ENCODE measurements around the gene RNF7.
"Not testable (repeated sequence)": the region's sequence is repeated elsewhere in the genome, so short reads cannot be mapped to it uniquely, and the experiment has no call there.

Gene RNF7

DNA sequence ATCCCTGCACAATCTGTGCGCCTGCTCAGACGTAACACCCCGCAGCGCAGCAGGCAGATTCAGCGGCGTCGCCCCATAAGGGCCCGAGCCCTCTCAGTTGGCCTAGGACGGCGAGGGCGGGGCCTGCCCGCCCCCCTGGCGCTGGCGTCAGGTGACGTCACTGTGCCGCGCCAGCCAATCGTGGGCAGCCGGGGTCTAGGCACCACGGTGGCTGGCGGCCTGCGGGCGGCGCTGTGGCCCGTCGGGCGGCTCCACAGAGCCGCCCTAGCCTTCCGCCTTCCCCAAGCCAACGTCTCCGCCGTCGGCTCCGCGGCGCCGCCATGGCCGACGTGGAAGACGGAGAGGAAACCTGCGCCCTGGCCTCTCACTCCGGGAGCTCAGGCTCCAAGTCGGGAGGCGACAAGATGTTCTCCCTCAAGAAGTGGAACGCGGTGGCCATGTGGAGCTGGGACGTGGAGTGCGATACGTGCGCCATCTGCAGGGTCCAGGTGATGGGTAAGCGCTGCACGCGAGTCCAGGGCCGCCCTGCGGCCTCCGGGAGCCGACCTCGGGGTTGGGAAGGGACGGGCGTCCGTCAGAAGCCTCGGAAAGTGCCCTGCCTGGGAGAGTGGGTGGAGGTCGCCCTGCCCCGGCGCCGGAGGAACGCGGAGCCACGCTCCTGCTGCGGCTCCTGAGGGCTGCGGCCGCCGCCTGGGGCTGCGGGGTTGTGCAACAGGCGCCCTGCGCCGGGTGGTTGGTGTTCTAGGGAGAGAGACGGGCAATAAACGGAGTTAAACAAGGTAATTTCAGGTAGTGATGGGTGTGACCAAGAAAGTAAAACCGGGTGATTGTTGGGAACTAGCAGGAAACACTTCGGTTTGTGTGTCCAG is at the start of gene RNF7:
Gene RNF7, plus strand, starts transcription at position 277 of the 869 bp plus-strand sequence. Its CDS starts 44 bp downstream, at position 321.
- peak; percentile 94 for TF ChIP-seq CTCF (IDR thresholded peaks at IDR 0.05)
- Histone ChIP-seq H3K4me3 (peak within 1 kb of the TSS; percentile 86), H3K27ac (peak within 1 kb of the TSS; percentile 91 to 92)
- DNase-seq (ENCODE audit: low spot score): peak; percentile 96

DNA sequence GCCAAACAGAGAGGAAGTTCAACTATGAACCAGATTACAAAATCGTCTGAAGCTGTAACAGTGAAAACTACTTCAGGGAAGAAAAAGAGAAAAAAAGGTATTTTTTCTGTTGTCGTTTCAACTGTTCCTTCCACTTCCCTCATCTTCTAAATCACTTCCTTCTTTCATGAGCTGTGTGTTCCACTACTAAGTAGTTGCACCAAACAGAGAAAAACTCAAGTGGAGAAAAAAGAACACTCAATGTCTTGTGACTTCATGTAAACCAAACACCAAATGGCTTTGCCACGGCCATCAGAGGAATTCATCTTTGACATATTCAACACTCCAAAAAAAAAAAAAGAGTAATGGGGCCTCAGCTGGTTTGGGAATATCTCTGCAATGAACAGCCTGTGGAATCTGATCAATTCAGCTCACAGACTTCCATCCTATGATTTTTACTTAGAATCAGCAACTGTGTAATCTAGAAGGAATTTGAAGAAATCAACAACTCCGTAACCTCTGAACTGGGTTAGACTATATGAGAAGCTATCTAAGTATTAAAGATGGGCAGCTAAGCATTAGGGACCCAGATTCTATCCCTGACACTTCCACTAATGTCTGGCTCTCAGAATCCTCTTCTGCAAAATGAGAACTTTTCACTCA is 47.5 kb upstream of the RNF7 start:
- no peak for TF ChIP-seq CTCF (IDR thresholded peaks at IDR 0.05)
- Histone ChIP-seq H3K4me3 (no peak overlapping the region), H3K27ac (peak overlapping the region in 1 of 2 donors; percentile 37)
- no peak for DNase-seq (ENCODE audit: low spot score)

DNA sequence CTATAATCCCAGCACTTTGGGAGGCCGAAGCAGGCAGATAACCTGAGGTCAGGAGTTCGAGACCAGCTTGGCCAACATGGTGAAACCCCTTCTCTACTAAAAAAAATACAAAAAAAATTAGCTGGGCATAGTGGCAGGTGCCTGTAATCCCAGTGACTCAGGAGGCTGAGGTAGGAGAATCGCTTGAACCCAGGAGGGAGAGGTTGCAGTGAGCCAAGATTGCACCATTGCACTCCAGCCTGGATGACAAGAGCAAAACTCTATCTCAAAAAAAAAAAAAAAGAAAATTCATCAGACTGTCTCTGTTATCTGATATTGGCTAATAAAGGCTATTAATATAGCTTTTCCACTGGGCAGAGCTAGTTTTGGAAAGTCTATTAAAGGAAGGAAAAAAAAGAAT is 46.6 kb upstream of the RNF7 start:
- not testable (repeated sequence) for H3K27ac ChIP-seq; H3K4me3 ChIP-seq; DNase-seq (ENCODE audit: low spot score)

- DNase-seq (ENCODE audit: low spot score); H3K4me3 ChIP-seq; H3K27ac ChIP-seq: not testable (repeated sequence)
Measured at GRCh38 chr3:141692973-141693372, 45.1 kb upstream of the RNF7 start.

- no peak for DNase-seq (ENCODE audit: low spot score)
- Histone ChIP-seq H3K27ac (no peak overlapping the region), H3K4me3 (no peak overlapping the region)
- TF ChIP-seq CTCF (IDR thresholded peaks at IDR 0.05): no peak
Measured at GRCh38 chr3:141699324-141699723, 38.8 kb upstream of the RNF7 start.

DNA sequence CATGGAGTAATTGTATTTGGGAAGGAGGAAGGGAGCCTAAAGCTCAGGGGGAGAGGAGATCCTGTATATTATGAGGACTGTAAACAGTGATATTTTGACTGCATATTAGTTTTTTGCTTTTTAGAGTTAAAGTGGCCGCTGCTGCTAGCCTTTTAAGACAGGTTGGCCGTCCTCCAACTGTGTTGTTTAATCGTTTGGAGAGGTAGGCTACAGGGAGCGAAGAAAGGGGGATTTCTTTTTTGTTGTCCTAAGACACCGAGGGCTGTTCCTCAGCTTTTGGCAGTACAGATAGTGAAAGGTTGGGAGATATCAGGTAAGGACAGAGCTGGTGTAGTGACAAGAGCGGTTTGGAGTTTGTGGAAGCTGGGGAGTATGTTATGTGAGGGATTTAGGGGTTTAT is 38.2 kb upstream of the RNF7 start:
- H3K27ac ChIP-seq: no peak overlapping the region
- no peak for DNase-seq (ENCODE audit: low spot score)
- no peak overlapping the region for H3K4me3 ChIP-seq
- no peak for TF ChIP-seq CTCF (IDR thresholded peaks at IDR 0.05)

DNA sequence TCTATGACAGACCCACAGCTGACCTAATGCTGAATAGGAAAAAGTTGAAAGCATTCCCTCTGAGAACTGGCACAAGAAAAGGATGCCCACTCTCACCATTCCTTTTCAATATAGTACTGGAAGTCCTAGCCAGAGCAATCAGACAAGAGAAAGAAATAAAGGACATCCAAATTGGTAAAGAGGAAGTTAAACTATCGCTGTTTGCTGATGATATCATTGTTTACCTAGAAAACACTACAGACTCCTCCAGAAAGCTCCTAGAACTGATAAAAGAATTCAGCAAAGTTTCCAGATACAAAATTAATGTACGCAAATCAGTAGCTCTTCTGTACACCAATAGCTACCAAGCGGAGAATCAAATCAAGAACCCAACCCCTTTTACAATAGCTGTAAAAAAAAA is 34.7 kb upstream of the RNF7 start:
- not testable (repeated sequence) for DNase-seq (ENCODE audit: low spot score); H3K4me3 ChIP-seq; H3K27ac ChIP-seq

DNA sequence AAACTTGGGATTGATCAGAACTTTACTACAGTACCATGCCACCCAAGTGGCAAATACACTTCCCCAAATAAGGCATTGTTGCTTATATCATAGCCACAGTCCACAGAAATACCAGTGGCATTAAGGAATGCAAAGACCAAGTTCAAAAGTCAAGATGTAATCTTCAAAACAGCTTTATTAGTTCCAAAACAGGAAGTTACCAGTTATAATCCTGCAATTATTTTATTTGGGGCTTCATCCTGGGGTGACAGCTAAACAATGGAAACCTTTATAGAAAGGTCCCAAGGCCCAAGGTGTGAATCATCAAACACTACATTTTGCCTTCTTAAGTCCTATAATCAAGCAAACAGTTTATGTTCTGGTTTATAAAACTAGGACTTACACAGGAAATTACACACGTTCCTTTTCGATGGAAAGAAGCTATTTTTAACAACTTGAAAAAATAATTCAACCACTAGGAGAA is 30.3 kb upstream of the RNF7 start:
- Histone ChIP-seq H3K27ac (peak overlapping the region; percentile 46 to 72), H3K4me3 (no peak overlapping the region)
- no peak for TF ChIP-seq CTCF (IDR thresholded peaks at IDR 0.05)
- no peak for DNase-seq (ENCODE audit: low spot score)

Measured in coronary artery (tissue), 2 donors.